HEK293T (cell line): ENCODE data around the gene B4GALT2.

ENCODE experiments used
- CTCF ChIA-PET: fragments of 350-600 bp; formaldehyde crosslinking; extraction: SDS; loops from one replicate; lab custom pipeline; 2021; ENCODE audit warnings: antibody characterized with exemption, inconsistent platforms; lab: Yijun Ruan, JAX
- POLR2A ChIA-PET: fragments of 350-600 bp; formaldehyde crosslinking; extraction: SDS; loops from one replicate; lab custom pipeline; 2020; ENCODE audit warnings: antibody characterized with exemption, inconsistent platforms; lab: Yijun Ruan, JAX
- DNase-seq: peaks from one replicate; pipeline ENCODE4 v3.0.0; 2012; ENCODE audit warnings: mixed read lengths; ENCODE audit errors: extremely low spot score
- ARNT ChIP-seq: fragments of 450-650 bp; IDR thresholded peaks from 2 replicates; pipeline ENCODE4 v1.6.1; 2017; ENCODE audit warnings: mild to moderate bottlenecking
- BHLHE40 ChIP-seq: fragments of 450-650 bp; IDR thresholded peaks from 2 replicates; pipeline ENCODE4 v1.6.1; 2016; ENCODE audit warnings: mild to moderate bottlenecking, moderate library complexity, borderline replicate concordance
- CTBP1 ChIP-seq: fragments of 450-650 bp; IDR thresholded peaks from 2 replicates; pipeline ENCODE4 v1.6.1; 2016; ENCODE audit warnings: borderline replicate concordance
- ELF4 ChIP-seq: fragments of 450-650 bp; IDR thresholded peaks from 2 replicates; pipeline ENCODE4 v1.6.1; 2017; ENCODE audit warnings: antibody characterized with exemption
- FOXA1 ChIP-seq: fragments of 450-650 bp; IDR thresholded peaks from 2 replicates; pipeline ENCODE4 v1.6.1; 2016; ENCODE audit warnings: mild to moderate bottlenecking
- FOXK2 ChIP-seq: fragments of 450-650 bp; IDR thresholded peaks from 2 replicates; pipeline ENCODE4 v1.6.1; 2016; ENCODE audit warnings: mild to moderate bottlenecking
- FOXM1 ChIP-seq: fragments of 450-650 bp; IDR thresholded peaks from 2 replicates; pipeline ENCODE4 v1.6.1; 2017; ENCODE audit warnings: mild to moderate bottlenecking, borderline replicate concordance
- HDGF ChIP-seq: fragments of 450-650 bp; IDR thresholded peaks from 2 replicates; pipeline ENCODE4 v1.6.1; 2017; ENCODE audit warnings: antibody characterized with exemption, borderline replicate concordance
- L3MBTL2 ChIP-seq: fragments of 450-650 bp; conservative IDR thresholded peaks from 2 replicates; pipeline ENCODE4 v1.6.1; 2016; ENCODE audit warnings: mild to moderate bottlenecking
- LEF1 ChIP-seq: fragments of 450-650 bp; IDR thresholded peaks from 2 replicates; pipeline ENCODE4 v1.6.1; 2017; ENCODE audit warnings: mild to moderate bottlenecking, borderline replicate concordance
- NFRKB ChIP-seq: fragments of 450-650 bp; IDR thresholded peaks from 2 replicates; pipeline ENCODE4 v1.6.1; 2016; ENCODE audit warnings: mild to moderate bottlenecking, moderate library complexity
- SP1 ChIP-seq: fragments of 450-650 bp; IDR thresholded peaks from 2 replicates; pipeline ENCODE4 v1.6.1; 2017
- SUZ12 ChIP-seq: fragments of 450-650 bp; IDR thresholded peaks from 2 replicates; pipeline ENCODE4 v1.6.1; 2016; ENCODE audit warnings: mild to moderate bottlenecking
- TARDBP ChIP-seq: fragments of 450-650 bp; IDR thresholded peaks from 2 replicates; pipeline ENCODE4 v1.6.1; 2016
- ZNF384 ChIP-seq: fragments of 450-650 bp; IDR thresholded peaks from 2 replicates; pipeline ENCODE4 v1.6.1; 2016
- TF ChIP-seq, protein P1 (sequence below): fragments of 450-650 bp; IDR thresholded peaks from 2 replicates; pipeline ENCODE4 v1.6.1; 2016

B4GALT2 gene

DNA sequence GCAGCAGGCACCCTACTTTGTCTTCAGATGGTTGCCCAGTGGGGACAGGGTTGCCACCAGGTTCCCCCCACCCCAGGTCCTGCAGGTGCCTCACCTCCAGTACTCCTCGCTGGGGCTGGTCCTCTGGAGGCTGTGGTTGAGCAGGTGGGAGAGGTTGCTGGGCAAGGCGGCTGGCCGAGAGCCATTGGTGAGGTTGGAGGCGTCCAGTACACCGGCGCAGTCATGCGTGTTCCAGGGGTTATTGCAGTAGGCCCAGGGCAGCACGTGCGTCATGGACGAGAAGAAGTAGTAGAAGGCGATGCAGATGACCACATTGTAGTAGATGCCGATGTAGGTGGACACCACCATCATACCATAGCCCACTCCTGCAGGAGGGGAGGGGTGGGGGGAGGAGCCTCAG lies 29.2 kb downstream of the B4GALT2 start:
- DNase-seq = no peak
- CTCF ChIA-PET = no interaction called here
- no peak for TF ChIP-seq FOXA1
- TF ChIP-seq FOXK2 = no peak
- no peak for TF ChIP-seq NFRKB
- TF ChIP-seq CTBP1 = no peak
- TF ChIP-seq L3MBTL2 = no peak
- no peak for TF ChIP-seq ARNT
- POLR2A ChIA-PET = no interaction called here

DNA sequence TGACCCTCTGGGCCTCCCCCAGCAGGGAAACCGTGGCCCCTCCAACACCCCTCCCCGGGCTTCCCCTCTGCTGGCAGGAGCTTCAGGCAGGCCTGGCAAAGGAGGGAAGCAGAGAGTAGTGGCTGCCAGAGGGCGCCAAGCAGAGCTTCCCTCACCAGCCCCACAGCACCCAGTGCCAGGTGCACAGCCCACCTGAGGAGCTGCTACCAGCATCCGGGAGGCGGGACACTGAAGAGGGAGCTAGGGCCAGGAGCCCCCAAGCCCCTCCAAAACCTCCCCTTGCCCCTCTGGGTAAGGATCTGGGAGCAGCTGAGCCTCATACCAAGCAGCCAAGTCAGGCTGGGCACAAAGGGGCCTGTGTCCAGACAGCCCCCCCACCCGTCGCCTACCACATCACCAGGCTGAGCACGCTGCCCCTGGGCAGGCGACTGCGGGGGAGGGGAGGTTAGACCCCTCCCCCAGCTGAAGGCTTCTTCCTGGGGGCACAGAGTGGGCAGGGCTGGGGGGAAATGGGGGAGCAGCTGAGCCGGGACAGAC lies 32.0 kb downstream of the B4GALT2 start:
- no peak for DNase-seq
- CTCF ChIA-PET = interaction anchor here (0.6 kb wide), 1 partner anchor 24 kb away, joined by 3 read pairs; no protein-coding TSS in a partner anchor
- TF ChIP-seq TARDBP (no peak), HDGF (no peak), LEF1 (no peak), L3MBTL2 (no peak), ARNT (no peak), FOXA1 (no peak), NFRKB (no peak), ELF4 (no peak), FOXK2 (no peak), SUZ12 (no peak), CTBP1 (no peak), BHLHE40 (no peak), SP1 (no peak), FOXM1 (no peak), ZNF384 (no peak)
- TF ChIP-seq, protein P1, sequence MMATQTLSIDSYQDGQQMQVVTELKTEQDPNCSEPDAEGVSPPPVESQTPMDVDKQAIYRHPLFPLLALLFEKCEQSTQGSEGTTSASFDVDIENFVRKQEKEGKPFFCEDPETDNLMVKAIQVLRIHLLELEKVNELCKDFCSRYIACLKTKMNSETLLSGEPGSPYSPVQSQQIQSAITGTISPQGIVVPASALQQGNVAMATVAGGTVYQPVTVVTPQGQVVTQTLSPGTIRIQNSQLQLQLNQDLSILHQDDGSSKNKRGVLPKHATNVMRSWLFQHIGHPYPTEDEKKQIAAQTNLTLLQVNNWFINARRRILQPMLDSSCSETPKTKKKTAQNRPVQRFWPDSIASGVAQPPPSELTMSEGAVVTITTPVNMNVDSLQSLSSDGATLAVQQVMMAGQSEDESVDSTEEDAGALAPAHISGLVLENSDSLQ = no peak
- POLR2A ChIA-PET = interaction anchor here (1.2 to 1.5 kb wide), 2 partner anchors 20 to 36 kb away, joined by 4 to 8 read pairs; partner anchors contain the start of genes ATP6V0B and SLC6A9

DNA sequence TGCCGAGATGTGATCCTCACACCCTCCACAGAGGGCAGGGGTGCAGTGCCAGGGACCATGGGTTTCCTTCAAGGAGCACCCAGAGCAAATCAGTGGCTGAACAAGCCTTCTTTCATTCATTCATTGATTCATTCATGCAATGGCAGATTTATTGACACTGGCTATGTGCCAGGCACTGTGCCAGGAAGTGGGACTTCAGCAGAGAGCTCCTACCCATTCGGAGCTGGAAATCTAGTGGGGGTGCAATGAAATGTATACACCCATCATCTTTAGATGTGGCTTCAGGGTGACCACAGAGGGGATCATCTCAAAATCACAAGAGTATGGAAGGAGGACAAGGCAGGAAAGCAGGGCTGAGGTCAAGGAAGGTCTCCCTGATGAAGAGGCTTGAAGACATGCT lies 33.4 kb downstream of the B4GALT2 start:
- ChIA-PET POLR2A (no interaction called here), CTCF (no interaction called here)
- TF ChIP-seq ELF4 (no peak), NFRKB (no peak)
- TF ChIP-seq, protein P1 = no peak
- DNase-seq = no peak

DNA sequence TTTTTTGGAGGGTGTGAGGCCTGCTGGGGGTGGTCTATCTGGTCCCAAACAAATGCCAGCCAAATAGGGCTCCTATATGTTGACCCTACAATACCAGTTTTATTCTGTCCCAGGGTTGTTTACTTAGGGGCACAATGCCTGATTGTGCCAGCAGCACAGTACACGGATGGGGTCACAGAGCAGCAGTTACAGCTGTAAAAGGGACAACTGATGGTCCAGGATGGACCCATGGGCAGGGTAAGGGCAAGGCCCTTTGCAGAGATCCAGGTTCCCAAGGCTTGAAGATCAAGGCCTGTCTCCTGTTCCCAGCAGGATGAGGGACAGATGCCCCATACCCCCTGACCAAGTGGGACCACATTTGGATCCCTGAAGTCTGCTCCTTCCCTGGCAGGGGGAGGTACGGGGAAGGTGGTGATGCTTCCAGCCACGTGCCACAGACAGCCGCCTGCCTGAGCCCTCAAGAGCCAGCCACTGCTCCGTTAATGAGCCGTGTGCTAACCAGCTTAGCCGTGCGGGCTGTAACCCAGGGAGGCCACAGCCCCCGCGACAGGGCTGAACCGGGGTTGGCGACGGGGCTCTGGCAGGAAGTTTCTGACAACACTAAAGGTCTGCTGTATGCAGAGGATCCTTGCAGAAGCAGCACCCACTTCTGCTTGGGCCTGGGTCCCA lies 34.1 kb downstream of the B4GALT2 start:
- ChIA-PET POLR2A (interaction anchor here (1.2 kb wide), 1 partner anchor 18 kb away, joined by 4 read pairs; the partner anchor contains the start of gene SLC6A9), CTCF (interaction anchor here (0.8 kb wide), 1 partner anchor 35 kb away, joined by 5 read pairs; no protein-coding TSS in a partner anchor)
- DNase-seq = no peak
- no peak for TF ChIP-seq BHLHE40
- TF ChIP-seq FOXA1 = no peak
- no peak for TF ChIP-seq ZNF384
- TF ChIP-seq SUZ12 = no peak
- TF ChIP-seq HDGF = no peak
- TF ChIP-seq FOXK2 = no peak
- no peak for TF ChIP-seq NFRKB
- no peak for TF ChIP-seq TARDBP
- no peak for TF ChIP-seq SP1
- no peak for TF ChIP-seq CTBP1
- TF ChIP-seq ARNT = no peak
- TF ChIP-seq ELF4 = no peak
- no peak for TF ChIP-seq L3MBTL2
- no peak for TF ChIP-seq FOXM1
- TF ChIP-seq, protein P1 = no peak
- TF ChIP-seq LEF1 = no peak

DNA sequence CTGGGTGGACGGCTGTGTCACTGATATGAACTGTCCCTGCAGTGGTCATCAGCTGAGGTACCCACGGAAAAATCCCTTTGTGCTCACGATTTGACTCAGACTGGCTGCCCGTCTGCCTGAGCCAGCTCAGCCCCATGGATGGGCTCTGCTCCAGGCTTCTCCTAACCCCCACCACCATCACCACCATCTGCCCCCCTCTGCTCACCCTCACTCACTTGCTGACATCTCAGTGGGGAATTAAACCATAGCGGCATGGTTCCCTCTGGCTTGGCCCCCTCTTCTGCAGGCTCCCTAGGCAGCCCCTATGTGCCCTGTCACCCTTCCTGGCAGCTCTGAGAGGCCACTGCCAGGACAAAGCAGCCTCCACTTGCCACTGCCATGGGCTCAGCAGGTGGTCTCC lies 34.9 kb downstream of the B4GALT2 start:
- no peak for TF ChIP-seq FOXK2
- POLR2A ChIA-PET = interaction anchor here (1.2 to 1.3 kb wide), 2 partner anchors 18 to 23 kb away, joined by 3 to 4 read pairs; partner anchors contain the start of gene SLC6A9
- CTCF ChIA-PET = interaction anchor here (0.8 to 1.7 kb wide), 2 partner anchors 19 to 34 kb away, joined by 5 read pairs; no protein-coding TSS in a partner anchor
- DNase-seq = no peak

DNA sequence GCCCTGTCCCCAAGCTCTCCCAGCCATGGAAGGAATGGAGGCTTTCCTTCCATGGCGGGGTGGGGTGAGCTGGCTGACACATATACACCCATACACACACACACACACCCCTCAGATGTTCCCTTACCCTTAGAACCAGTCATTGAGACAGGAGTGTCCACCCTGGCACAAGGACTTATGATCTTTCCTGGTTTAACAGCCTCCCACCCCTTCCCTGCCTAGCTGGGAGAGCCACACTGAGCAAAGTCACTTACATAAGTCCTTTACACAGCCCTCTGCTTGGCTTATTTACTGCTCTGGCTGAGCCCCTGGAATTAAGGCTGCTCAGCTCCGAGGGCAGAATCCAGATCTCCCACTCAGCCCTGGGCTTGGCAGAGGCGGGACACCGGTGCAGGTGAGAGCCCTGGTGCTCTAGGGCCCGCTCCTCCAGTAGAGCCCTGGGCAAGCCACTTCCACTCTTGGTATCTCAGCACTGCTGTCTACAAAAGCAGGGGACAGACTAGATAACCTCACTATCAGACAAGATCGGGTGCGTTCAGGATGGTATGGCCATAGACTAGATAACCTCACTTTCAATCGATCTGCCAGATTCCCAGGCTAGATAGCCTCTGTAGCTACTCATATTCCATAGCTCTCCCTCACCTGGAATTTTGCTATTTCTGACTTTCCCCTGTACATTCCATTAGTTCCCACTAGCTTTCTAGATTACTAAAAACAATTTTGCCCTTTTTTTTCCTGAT lies 35.5 kb downstream of the B4GALT2 start:
- CTCF ChIA-PET = interaction anchor here (0.6 to 1.7 kb wide), 3 partner anchors 9 to 54 kb away, joined by 3 to 8 read pairs (median 5); no protein-coding TSS in a partner anchor
- POLR2A ChIA-PET = interaction anchor here (0.7 to 1.3 kb wide), 3 partner anchors 8 to 22 kb away, joined by 3 to 4 read pairs (median 3); partner anchors contain the start of gene SLC6A9

More for the DNA sequence above, 35.5 kb downstream of the B4GALT2 start:
- TF ChIP-seq NFRKB = no peak
- TF ChIP-seq ZNF384 = no peak
- no peak for TF ChIP-seq FOXK2
- TF ChIP-seq FOXM1 = no peak
- TF ChIP-seq ELF4 = no peak
- no peak for TF ChIP-seq BHLHE40
- TF ChIP-seq ARNT = no peak
- DNase-seq = no peak
